ENCODE data around the gene NECTIN4.
"Not testable (repeated sequence)": the region's sequence is repeated elsewhere in the genome, so short reads cannot be mapped to it uniquely, and the experiment has no call there.

The NECTIN4 gene

GRCh38 chr1:161026954-161027353 is 62.4 kb downstream of the NECTIN4 start:
- not testable (repeated sequence) for H3K36me3 ChIP-seq (ENCODE audit: control insufficient read depth, insufficient read depth, low read length); H3K27me3 ChIP-seq (ENCODE audit: control insufficient read depth, insufficient read depth, low read length); H3K4me3 ChIP-seq (ENCODE audit: low read depth, low read length); H3K9ac ChIP-seq (ENCODE audit: low read depth, low read length); H3K4me1 ChIP-seq (ENCODE audit: control insufficient read depth, insufficient read depth, low read length); H3K9me3 ChIP-seq (ENCODE audit: control insufficient read depth, insufficient read depth, low read length)

GRCh38 chr1:161022432-161022831 is 66.9 kb downstream of the NECTIN4 start:
- H3K4me3 ChIP-seq (ENCODE audit: low read depth, low read length); H3K9me3 ChIP-seq (ENCODE audit: control insufficient read depth, insufficient read depth, low read length); H3K9ac ChIP-seq (ENCODE audit: low read depth, low read length); H3K36me3 ChIP-seq (ENCODE audit: control insufficient read depth, insufficient read depth, low read length); H3K27me3 ChIP-seq (ENCODE audit: control insufficient read depth, insufficient read depth, low read length): not testable (repeated sequence)
- peaks cover 14% of the 10 kb centered on the region for H3K4me1 ChIP-seq (ENCODE audit: control insufficient read depth, insufficient read depth, low read length)

DNA sequence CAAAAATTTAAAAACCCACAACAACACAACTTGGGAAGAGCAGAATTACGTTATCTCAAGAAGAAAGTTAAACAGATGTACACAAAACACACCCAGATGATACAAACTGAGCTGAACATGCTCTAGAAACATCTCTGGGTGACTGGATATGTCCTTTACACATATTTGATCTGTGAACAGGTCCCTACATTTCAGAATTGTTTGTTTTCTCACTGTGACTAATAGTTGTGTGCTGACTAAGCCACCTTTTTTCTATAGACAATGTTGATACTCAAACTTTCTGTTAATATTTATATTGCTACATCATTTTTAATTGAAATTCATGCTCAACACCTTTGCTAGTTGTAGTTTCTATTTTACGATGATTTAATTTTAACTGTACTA is 67.4 kb downstream of the NECTIN4 start:
- H3K4me3 ChIP-seq (ENCODE audit: low read depth, low read length): peak overlapping the region; percentile 87
- no peak overlapping the region for H3K9ac ChIP-seq (ENCODE audit: low read depth, low read length)
- H3K36me3 ChIP-seq (ENCODE audit: control insufficient read depth, insufficient read depth, low read length): no peaks in the 10 kb centered on the region
- no peaks in the 10 kb centered on the region for H3K9me3 ChIP-seq (ENCODE audit: control insufficient read depth, insufficient read depth, low read length)
- no peaks in the 10 kb centered on the region for H3K27me3 ChIP-seq (ENCODE audit: control insufficient read depth, insufficient read depth, low read length)
- peaks cover 17% of the 10 kb centered on the region for H3K4me1 ChIP-seq (ENCODE audit: control insufficient read depth, insufficient read depth, low read length)

- peak overlapping the region; percentile 100 for H3K4me3 ChIP-seq (ENCODE audit: low read depth, low read length)
- peaks cover 21% of the 10 kb centered on the region for H3K4me1 ChIP-seq (ENCODE audit: control insufficient read depth, insufficient read depth, low read length)
- H3K9ac ChIP-seq (ENCODE audit: low read depth, low read length): peak overlapping the region; percentile 95
- no peaks in the 10 kb centered on the region for H3K36me3 ChIP-seq (ENCODE audit: control insufficient read depth, insufficient read depth, low read length)
- H3K9me3 ChIP-seq (ENCODE audit: control insufficient read depth, insufficient read depth, low read length): no peaks in the 10 kb centered on the region
- no peaks in the 10 kb centered on the region for H3K27me3 ChIP-seq (ENCODE audit: control insufficient read depth, insufficient read depth, low read length)
These were observed 68.0 kb downstream of the NECTIN4 start for GRCh38 chr1:161021165-161021969.

Measured in iPS-15b (cell line).